ENCODE results near the gene DCAF8L2.
A peak's percentile ranks its signal among the peaks of the same experiment; 100 is the strongest.
"Not testable (repeated sequence)": the region's sequence is repeated elsewhere in the genome, so short reads cannot be mapped to it uniquely, and the experiment has no call there.

DCAF8L2 gene

GRCh38 chrX:27680726-27681125 lies 90.6 kb downstream of the DCAF8L2 start:
- DNase-seq = no peak

- peak; percentile 16 for DNase-seq
These were observed 93.5 kb downstream of the DCAF8L2 start for GRCh38 chrX:27683566-27684208.

GRCh38 chrX:27694667-27695066 lies 104.5 kb downstream of the DCAF8L2 start:
- DNase-seq = no peak

- no peak for DNase-seq
These were observed 116.4 kb downstream of the DCAF8L2 start for GRCh38 chrX:27706526-27706925.

GRCh38 chrX:27715610-27716009 lies 125.5 kb downstream of the DCAF8L2 start:
- DNase-seq = no peak

- no peak for DNase-seq
These were observed 138.1 kb downstream of the DCAF8L2 start for GRCh38 chrX:27728291-27728690.

- no peak for DNase-seq
These were observed 141.8 kb downstream of the DCAF8L2 start for GRCh38 chrX:27731962-27732361.

- no peak for DNase-seq
These were observed 145.8 kb downstream of the DCAF8L2 start for GRCh38 chrX:27735914-27736313.

GRCh38 chrX:27740933-27741332 lies 150.8 kb downstream of the DCAF8L2 start:
- DNase-seq = no peak

GRCh38 chrX:27743521-27743920 lies 153.4 kb downstream of the DCAF8L2 start:
- not testable (repeated sequence) for DNase-seq

GRCh38 chrX:27746516-27746915 lies 156.4 kb downstream of the DCAF8L2 start:
- no peak for DNase-seq

- DNase-seq = not testable (repeated sequence)
These were observed 160.2 kb downstream of the DCAF8L2 start for GRCh38 chrX:27750298-27750697.

- no peak for DNase-seq
These were observed 161.8 kb downstream of the DCAF8L2 start for GRCh38 chrX:27751976-27752375.

GRCh38 chrX:27765718-27766117 lies 175.6 kb downstream of the DCAF8L2 start:
- no peak for DNase-seq

- DNase-seq = no peak
These were observed 177.2 kb downstream of the DCAF8L2 start for GRCh38 chrX:27767387-27767786.

GRCh38 chrX:27775984-27776383 lies 185.8 kb downstream of the DCAF8L2 start:
- no peak for DNase-seq

- DNase-seq = no peak
These were observed 206.6 kb downstream of the DCAF8L2 start for GRCh38 chrX:27796640-27797257.

GRCh38 chrX:27797575-27797974 lies 207.4 kb downstream of the DCAF8L2 start:
- no peak for DNase-seq

Data from NCI-H748 treated with DMSO at 0.1 percent for 48 hours (cell line).